ENCODE results near the gene EIF6.

The EIF6 gene

GRCh38 chr20:35293303-35294292, 9.0 kb upstream of the EIF6 start:
- DNase-seq: no peak

GRCh38 chr20:35292504-35293285, 8.1 kb upstream of the EIF6 start:
- DNase-seq: no peak

- DNase-seq: no peak
Measured at GRCh38 chr20:35291654-35292503, 7.3 kb upstream of the EIF6 start, which contains the start of gene FAM83C. TSS of gene FAM83C (minus strand) at chr20:35292425. CDS start at chr20:35292304, 121 bp downstream.

- DNase-seq: no peak
Measured at GRCh38 chr20:35290887-35291417, 6.4 kb upstream of the EIF6 start.

- no peak for DNase-seq
Measured at GRCh38 chr20:35290186-35290886, 5.8 kb upstream of the EIF6 start.

GRCh38 chr20:35288325-35289060, 3.9 kb upstream of the EIF6 start:
- DNase-seq: no peak

GRCh38 chr20:35287509-35288324, 3.1 kb upstream of the EIF6 start:
- DNase-seq: no peak

- no peak for DNase-seq
Measured at GRCh38 chr20:35286899-35287508, 2.4 kb upstream of the EIF6 start.

- DNase-seq: no peak
Measured at GRCh38 chr20:35286077-35286898, 1.7 kb upstream of the EIF6 start.

- no peak for DNase-seq
Measured at GRCh38 chr20:35285806-35286076, 1.2 kb upstream of the EIF6 start.

- no peak for DNase-seq
Measured at GRCh38 chr20:35284992-35285805, 627 bp upstream of the EIF6 start.

GRCh38 chr20:35283441-35284266, 918 bp downstream of the EIF6 start:
- no peak for DNase-seq

- DNase-seq: no peak
Measured at GRCh38 chr20:35281506-35282101, 3.0 kb downstream of the EIF6 start.

GRCh38 chr20:35280523-35280922, 4.0 kb downstream of the EIF6 start:
- DNase-seq: no peak

GRCh38 chr20:35279533-35280174, 4.9 kb downstream of the EIF6 start:
- no peak for DNase-seq

GRCh38 chr20:35279040-35279439, 5.5 kb downstream of the EIF6 start:
- DNase-seq: no peak

Data from NCI-H2081 (cell line).